Measurements from ENCODE around the gene PPP1R1A.

GRCh38 chr12:54578778-54579177 is 9.7 kb downstream of the PPP1R1A start:
- TF ChIP-seq POLR2A (IDR thresholded peaks at IDR 0.05; ENCODE audit: low read depth, low read length) (no peak), POLR2AphosphoS5 (IDR thresholded peaks at IDR 0.05; ENCODE audit: low read depth, low read length) (no peak), TAF1 (IDR thresholded peaks at IDR 0.05; ENCODE audit: borderline replicate concordance, low read depth, low read length) (no peak)
